Activated CD4-positive, alpha-beta T cell treated with anti-CD3 and anti-CD28 coated beads for 1 hour (primary cell): Measurements from ENCODE around the gene CWC27.
"Not testable (repeated sequence)": the region's sequence is repeated elsewhere in the genome, so short reads cannot be mapped to it uniquely, and the experiment has no call there.

Experiments
- DNase-seq: peaks from one replicate; pipeline ENCODE4 v3.0.0-alpha.2; 2020

The CWC27 gene

DNA sequence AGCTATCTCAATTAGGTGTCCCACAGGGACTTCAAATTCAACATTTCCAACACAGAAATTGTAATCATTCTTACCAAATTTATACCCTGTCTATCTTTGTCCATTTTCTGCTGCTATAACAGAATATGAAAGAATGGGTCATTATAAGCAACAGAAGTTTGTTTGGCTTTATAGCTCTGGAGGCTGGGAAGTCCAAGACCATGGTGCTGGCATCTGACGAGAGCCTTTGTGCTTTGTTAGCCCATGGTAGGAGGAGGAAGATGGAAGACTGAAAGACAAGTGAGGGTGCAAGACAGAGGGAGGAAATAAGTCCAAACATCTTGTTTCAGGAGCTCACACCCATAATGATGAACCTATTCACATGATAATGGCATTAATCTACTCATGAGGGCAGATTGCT is 72.2 kb downstream of the CWC27 start:
- DNase-seq, result no peak

DNA sequence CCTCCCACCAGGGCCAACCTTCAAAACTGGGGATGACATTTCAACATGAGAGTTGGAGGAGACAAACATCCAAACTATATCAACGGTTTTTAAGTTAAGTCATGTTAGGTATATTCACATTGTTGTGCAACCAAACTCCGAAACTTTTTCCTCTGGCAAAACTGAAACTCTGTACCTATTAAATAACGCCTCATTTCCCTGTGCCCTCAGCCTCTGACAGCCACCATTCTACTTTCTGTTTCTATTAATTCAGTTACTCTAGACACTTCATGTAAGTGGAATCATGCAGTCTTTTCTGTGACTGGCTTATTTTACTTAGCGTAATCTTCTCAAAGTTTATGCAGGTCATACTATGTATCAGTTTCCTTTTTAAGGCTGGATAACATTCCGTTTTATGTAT is 85.0 kb downstream of the CWC27 start:
- DNase-seq, result no peak

DNA sequence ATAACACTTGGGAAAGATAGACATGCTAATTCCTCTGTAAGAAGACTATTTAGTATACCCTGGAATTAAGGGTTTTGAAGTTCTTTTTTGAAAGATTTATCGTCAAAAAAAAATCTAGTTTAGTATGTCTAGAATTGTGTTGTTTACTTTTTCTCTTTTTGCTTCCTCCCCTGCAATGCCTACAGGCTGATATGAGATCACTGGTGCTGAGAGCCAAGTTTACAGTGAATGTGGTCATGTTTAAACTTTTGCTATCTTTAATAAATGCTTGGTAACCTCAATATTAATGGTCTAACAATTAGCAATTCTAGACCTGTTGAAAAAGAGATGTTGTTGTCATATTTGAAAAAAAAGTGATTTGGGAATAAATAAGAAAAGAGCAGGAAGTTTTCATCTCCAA is 86.1 kb downstream of the CWC27 start:
- no peak for DNase-seq

DNA sequence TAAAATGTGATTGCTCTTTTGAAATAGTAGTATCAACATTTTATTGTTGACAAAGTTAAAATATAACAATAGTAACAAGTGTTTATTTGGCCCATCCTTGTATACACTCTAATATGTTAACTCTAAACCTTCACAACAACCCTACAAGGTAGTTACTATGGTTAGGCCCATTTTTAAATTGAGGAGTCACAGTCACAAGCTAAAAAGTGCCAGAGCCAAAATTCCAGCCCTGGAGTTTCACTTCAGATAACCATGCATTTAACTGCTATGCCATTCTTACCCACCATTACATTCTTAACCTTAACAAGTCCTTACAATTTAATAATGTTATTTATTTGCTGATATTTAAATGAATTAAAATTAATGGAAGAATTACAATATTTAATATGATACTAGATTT is 91.2 kb downstream of the CWC27 start:
- DNase-seq, result no peak

DNA sequence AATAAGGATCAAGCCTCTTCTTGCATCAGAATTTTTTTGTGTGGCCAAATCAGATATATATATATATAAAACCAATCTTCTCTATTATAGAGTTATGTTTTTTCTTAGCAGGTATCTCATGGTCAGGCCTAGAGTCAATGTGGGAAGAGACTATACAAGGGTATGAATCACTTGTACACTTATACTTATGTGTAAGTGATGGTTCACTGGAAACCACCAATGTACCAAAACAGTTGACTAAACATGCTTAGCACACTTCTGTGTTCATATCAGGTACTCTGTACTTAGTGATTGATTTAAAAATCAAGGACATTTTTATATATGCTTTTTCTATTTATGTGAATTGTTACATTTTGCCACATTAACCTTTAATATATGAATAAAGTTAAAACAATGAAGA is 92.6 kb downstream of the CWC27 start:
- no peak for DNase-seq

DNA sequence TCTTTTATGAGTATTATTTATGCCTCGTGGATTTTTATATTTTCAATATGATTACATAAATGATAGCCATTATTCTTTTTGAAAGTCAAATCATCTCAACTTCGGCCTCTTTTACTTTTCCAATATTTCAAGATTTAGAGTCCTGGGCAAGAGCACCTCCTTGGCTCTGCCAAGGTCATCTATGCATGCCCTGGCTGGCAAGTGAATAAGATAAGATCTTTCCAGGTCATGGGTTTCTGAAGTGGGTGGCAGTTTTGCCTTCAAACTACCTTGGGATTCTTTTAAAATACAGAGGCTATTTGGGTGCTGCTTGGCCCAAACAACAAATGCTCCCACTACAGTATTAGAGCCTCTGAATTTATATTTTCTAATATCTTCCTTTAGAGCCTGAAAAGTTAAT is 95.4 kb downstream of the CWC27 start:
- DNase-seq, result no peak

DNA sequence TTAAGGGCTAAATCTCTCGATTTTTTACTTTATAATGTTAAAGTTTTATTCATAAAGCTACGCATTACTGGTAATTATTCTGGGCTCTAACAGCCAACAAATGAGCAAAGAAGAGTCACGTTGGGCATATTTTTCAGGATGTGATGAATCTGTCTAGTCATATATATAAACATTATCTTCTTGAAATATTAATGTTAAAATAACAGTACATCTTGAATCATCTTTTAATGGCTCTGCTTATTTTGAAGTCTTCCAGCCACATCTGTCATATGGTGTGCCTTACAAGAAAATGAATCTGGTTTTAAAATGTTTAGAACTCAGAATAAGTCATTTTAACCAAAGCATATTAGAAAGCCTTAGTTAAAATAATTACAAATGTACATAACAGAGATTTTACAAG is 96.9 kb downstream of the CWC27 start:
- DNase-seq, result no peak

DNA sequence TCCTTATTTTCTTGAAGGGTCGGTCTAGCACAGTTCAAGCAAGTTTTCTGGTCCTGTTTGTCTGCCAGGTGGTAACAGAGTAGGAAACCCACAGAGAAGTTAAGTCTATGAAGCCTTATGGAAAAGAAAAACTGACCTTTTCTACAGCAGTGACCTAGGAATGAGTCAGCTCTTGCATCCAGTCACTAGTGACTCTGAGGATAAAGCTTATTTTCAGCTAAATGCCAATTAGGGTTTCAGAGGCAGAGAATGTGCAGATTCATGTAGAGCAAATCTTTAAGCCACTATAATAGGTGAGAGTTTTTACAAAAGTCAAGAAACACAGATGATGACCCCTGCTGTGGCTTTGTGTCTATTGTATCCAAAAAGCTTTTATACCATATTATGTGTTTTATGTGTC is 100.7 kb downstream of the CWC27 start:
- no peak for DNase-seq

DNA sequence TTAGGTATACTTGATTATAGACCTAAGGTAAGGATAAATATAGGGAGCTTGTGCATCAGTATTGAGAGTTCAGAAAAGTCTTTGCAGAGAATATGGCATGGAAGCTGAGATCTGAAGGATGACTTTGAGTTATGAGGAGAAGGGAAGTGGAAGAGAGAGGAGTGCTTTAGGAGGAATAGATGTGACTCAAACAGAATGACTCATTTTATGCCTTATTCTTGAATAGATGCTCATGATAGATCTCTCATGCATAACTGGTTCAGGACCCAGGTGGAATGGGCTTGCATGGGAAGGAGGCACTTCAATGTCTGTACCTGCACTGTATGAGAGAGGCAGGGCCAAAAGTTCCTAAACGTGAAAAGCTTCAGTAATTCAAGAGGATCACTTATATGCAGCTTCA is 103.3 kb downstream of the CWC27 start:
- no peak for DNase-seq

DNA sequence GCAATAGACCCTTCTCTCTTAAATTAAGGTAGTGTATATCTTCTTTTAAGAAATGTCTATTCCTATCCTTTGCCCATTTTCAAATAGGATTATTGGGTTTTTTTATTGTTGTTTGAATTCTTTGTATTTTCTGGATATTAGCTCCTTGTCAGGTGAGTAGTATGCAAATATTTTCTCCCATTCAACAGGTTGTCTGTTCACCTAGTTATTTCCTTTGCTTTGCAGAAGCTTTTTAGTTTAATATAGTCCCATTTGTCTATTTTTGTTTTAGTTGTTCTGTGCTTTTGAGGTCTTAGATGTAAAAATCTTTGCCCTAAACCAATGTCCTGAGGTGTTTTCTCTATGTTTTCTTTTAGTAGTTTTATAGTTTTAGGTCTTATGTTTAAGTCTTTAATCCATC is 104.7 kb downstream of the CWC27 start:
- DNase-seq, result no peak

DNA sequence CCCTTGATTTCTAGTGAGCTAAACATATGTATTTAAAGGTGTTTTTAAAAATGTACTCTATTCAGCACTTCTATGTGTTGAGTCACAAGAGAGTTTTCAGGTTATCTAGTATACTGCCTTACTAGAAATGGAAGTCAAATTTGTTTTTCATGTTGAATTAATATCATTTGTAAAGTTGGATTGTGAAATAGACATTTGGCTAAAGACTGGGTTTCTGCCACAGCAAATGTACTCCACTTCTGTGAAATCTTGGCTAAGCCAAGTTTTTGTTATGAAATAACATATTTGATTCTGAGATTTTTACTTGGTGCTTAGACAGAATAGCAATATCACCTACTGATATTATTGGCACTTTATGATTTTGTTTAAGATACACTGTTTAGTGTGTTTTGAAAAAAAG is 106.0 kb downstream of the CWC27 start:
- DNase-seq, result no peak

DNA sequence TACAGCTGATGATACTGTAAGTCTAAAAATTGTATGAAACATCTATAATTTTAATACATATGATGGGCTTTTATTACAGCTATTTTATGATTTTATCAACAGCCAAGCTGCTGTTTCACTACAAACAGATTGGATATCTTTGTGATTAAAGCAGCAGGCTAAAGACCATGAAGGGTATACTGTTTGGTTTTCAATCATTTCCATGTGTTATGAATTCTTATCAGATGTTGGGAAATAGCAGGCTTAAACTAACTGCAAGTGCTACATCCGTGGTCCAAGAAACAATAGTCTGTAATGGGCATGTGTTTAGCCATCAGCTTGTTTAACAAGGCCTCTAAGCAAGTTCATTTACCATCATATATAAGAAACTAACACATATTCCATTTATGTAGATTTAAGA is 107.5 kb downstream of the CWC27 start:
- DNase-seq, result no peak

DNA sequence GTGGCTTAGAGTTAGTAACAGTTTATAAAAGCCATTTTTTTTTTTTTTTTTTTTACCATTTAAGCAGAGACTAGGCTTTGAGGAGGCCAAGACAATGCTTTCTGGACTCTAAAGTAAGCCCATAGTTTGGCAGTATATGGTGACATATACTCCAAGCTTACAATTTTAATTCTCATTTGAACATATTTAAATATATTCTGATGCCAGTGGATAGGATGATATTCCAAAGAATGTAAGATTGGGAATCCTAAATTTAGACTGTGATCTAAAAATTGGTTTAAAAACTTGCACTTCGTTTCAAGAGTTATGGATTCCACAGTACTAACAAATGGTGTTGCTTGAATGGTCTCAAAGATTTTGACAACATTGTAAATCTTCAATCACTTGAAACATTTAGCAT is 112.1 kb downstream of the CWC27 start:
- no peak for DNase-seq

DNA sequence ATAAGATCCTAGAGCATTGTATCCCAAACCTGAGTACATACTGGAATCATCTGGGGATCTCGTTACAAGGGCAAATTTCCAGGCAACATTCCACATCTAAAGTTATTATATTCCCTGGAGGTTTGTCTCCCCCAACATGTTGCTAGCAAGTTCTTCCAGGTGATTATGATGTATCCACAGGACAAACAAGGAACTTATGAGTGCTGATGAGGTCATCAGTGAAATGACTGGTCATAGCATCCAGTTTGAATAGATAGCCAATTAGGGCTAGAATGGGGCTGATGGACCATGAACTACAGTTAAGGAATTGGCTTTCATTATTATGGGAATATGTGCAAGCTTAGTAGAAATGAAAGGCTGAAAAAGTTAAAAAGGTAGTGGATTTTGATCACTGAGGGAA is 115.2 kb downstream of the CWC27 start:
- no peak for DNase-seq

DNA sequence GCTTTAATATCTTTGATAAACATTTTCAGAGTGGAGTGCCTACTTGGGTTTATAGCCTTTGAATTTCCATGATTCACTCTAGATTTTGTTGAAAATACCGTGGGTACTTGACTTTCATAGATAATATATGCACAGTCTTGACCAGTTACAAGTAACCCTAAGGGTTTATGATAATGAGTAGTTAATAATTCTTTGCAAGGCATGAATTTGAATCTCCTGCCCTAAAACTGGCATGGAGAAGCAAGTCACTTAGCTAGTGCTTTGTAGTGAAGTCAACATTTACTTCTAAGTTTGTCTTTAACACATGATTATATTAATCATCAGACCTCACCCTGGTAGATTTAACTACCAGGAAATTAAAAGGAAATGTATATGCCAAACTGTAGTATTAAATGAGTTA is 115.8 kb downstream of the CWC27 start:
- DNase-seq, result no peak

DNA sequence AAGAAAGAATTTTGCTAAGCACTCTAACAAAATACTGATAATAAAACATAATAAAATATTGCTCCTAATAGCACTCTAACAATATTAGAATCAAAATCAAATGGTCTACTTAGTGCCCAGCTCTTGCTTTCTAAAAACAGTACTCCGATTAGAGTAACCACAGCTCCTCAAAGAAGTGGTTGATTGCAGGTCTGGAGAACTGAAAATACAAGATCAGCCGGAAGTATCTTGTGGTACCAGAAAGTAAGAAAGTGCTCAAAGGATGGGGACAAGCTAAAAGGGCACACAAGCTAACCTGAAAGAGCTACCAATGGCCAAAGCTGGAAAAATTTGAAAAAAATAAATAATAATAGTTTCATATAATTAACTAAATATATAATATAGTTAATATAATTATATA is 119.2 kb downstream of the CWC27 start:
- no peak for DNase-seq

DNA sequence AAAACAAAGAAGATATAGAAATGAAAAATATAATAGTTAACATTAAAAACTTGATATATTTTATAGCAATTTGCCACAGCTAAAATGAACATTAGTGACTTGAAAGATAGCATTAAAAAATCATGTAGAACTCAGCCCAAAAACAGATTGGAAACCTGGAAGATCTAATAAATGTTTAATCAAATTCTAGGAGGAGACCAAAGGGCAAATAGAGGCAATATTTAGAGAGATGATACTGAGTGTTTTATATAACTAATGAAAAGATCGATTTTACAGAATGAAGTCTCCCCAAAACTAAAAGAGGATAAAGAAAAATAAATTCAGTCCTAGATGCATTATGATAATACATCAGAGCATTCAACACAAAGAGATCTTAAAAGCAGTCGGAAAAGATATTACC is 127.0 kb downstream of the CWC27 start:
- DNase-seq, result no peak

DNA sequence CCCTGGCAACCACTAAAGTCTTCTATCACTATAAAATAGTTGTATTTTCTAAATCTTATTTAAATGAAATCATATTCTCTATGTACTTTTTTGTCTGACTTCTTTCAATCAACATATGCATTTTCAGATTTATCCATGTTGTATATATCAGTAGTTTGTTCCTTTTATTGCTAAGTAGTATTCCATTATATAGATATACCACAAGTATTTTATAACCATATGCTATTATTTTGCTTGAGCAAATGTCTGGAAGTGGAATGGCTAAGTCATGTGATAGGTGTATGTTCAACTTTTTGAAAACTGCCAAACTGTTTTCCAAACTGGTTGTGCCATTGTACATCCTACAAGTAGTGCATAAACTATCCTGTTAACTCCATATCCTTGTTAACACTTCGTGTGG is 131.1 kb downstream of the CWC27 start:
- DNase-seq, result no peak

DNA sequence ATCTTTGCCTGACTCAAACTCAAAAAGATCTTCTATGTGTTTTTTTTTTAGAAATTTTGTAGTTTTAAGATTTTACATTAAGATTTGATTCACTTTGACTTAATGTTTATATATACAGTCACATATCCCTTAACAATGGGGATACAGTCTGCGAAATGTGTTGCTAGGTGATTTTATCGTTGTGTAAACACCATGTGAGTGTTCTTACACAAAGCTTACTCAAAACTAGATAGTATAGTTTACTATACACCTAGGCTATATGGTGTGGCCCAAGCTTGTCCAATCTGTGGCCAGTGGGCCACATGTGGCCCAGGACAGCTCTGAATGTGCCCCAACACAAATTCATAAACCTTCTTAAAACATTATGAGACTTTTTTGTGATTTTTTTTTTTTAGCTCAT is 131.9 kb downstream of the CWC27 start:
- no peak for DNase-seq

DNA sequence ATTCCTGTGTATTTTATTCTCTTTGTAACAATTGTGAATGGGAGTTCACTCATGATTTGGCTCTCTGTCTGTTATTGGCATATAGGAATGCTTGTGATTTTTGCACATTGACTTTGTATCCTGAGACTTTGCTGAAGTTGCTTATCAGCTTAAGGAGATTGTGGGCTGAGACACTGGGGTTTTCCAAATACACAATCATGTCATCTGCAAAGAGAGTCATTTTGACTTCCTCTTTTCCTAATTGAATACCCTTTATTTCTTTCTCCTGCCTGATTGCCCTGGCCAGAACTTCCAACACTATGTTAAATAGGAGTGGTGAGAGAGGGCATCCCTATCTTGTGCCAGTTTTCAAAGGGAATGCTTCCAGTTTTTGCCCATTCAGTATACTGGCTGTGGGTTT is 138.7 kb downstream of the CWC27 start:
- DNase-seq, result not testable (repeated sequence)

DNA sequence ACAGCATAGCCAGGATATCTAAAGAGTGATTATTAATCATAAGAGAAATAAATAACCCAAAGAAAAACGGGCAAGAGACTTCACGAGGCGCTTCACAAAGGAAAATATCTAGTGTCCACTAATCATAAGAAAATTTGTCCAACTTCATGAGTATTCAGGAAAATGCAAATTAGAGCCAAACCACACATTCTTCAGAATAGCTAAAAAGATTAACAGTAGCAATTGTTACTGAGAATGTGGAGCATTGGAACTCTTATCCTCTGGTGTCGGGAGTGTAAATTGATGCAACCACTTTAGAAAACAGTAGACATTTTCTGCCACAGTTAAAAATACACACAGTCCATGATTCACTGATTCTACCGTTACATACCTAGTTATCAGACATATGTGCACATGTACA is 145.7 kb downstream of the CWC27 start:
- DNase-seq, result no peak

DNA sequence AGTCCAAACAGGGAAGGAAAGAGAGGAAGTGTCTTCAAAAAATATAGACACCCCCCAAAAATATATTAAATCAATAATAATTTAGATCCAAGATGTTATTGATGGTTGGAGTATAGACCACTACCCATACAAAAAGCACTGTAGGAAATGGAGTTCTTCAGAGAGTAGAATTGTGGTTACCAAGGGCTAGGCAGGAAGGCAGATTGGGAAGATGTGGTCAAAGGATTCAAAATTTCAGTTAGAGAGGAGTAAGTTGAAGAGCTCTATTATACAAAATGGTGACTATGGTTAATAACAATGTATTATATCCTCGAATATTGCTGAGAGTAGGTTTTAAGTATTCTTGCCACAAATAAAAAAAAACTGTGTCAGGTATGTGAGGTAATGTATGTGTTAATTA is 149.4 kb downstream of the CWC27 start:
- no peak for DNase-seq

DNA sequence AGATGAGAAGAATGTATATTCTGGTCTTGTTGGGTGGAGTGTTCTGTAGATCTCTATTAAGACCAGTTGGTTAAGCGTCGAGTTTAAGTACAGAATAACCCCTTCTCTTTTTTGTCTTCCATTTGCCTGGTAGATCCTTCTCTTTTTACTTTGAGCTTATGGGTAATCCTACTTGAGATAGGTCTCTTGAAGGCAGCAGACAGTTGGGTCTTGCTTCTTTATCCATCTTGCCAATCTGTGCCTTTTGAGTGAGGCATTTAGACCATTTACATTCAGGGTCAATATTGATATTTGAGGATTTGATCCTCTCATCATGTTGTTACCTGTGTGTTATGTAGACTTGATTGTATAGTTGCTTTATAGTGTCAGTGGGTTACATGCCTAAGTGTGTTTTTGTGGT is 152.7 kb downstream of the CWC27 start:
- no peak for DNase-seq

DNA sequence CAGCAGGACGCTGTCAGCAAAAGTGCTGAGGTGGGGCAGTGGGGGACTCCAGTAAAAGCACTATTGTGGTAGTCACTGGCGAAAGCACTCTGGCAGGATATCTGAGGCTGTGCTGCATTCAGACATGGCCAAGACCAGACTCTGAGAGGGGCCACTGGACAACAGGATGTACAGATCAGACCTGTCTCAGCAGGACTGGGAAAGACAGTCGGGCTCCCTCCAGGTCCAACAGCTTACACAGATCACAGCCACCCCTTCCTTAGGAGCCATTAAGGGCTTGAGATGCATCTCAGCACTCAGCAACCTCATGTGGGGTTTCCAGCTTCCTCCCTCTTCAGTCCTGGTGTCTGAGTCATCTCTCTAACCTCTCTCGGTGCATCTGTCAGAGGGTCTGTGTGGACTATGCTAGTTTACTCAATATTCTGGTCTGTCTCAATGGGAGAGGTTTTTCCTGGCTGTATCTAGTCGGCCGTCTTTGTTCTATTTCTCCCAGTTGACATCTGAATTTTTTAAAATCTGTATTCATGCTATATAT is 154.5 kb downstream of the CWC27 start:
- no peak for DNase-seq

DNA sequence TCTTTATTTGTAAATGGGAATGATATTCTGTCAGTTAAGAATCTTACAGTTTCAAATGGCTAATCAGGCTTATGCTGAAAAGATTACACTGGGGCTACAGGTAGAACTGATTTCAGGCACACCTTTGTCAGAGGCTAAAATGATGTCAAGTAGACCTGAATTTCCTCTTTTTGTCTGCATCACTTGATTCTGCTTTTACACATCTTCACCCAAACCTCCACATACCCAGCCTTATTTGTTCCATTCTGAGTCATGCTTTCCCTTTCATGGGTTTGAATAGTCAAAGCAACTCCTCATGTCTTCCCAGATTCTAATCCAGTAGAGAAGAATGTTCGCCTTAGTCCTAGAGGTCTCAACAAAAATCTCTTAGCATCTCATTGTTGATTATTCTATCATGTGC is 156.4 kb downstream of the CWC27 start:
- DNase-seq, result no peak

DNA sequence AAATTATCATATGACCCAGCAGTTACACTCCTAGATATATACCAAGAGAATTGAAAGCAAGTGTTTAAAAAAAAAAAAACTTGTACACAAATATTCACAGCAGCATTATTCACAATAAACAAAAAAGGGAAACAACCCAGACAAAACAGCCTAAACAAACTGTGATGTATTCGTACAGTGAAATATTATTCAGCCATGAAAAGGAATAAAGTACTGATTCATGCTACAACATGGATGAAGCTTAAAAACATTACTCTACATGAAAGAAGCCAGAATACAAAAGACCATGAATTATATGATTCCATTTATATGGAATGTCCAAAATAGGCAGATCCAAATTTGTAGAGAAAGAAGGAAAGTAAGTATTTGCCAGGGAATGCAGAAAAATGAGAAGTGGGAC is 161.1 kb downstream of the CWC27 start:
- DNase-seq, result no peak
